HG03060 (cell line): ENCODE measurements around the gene EIF4G3.
A peak's percentile ranks its signal among the peaks of the same experiment; 100 is the strongest.
"Not testable (repeated sequence)": the region's sequence is repeated elsewhere in the genome, so short reads cannot be mapped to it uniquely, and the experiment has no call there.

Source experiments
- ATAC-seq: cut with Tn5 transposase; IDR thresholded peaks from one replicate; pipeline ENCODE4 v1.9.1; 2021; ENCODE audit warnings: low read depth, moderate number of reproducible peaks; ENCODE audit not compliant: unreplicated experiment

EIF4G3 gene, protein sequence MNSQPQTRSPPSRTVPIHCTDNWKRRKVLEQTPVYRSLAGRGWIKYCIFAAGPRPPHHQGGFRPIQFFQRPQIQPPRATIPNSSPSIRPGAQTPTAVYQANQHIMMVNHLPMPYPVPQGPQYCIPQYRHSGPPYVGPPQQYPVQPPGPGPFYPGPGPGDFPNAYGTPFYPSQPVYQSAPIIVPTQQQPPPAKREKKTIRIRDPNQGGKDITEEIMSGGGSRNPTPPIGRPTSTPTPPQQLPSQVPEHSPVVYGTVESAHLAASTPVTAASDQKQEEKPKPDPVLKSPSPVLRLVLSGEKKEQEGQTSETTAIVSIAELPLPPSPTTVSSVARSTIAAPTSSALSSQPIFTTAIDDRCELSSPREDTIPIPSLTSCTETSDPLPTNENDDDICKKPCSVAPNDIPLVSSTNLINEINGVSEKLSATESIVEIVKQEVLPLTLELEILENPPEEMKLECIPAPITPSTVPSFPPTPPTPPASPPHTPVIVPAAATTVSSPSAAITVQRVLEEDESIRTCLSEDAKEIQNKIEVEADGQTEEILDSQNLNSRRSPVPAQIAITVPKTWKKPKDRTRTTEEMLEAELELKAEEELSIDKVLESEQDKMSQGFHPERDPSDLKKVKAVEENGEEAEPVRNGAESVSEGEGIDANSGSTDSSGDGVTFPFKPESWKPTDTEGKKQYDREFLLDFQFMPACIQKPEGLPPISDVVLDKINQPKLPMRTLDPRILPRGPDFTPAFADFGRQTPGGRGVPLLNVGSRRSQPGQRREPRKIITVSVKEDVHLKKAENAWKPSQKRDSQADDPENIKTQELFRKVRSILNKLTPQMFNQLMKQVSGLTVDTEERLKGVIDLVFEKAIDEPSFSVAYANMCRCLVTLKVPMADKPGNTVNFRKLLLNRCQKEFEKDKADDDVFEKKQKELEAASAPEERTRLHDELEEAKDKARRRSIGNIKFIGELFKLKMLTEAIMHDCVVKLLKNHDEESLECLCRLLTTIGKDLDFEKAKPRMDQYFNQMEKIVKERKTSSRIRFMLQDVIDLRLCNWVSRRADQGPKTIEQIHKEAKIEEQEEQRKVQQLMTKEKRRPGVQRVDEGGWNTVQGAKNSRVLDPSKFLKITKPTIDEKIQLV (N-terminal part only)

DNA sequence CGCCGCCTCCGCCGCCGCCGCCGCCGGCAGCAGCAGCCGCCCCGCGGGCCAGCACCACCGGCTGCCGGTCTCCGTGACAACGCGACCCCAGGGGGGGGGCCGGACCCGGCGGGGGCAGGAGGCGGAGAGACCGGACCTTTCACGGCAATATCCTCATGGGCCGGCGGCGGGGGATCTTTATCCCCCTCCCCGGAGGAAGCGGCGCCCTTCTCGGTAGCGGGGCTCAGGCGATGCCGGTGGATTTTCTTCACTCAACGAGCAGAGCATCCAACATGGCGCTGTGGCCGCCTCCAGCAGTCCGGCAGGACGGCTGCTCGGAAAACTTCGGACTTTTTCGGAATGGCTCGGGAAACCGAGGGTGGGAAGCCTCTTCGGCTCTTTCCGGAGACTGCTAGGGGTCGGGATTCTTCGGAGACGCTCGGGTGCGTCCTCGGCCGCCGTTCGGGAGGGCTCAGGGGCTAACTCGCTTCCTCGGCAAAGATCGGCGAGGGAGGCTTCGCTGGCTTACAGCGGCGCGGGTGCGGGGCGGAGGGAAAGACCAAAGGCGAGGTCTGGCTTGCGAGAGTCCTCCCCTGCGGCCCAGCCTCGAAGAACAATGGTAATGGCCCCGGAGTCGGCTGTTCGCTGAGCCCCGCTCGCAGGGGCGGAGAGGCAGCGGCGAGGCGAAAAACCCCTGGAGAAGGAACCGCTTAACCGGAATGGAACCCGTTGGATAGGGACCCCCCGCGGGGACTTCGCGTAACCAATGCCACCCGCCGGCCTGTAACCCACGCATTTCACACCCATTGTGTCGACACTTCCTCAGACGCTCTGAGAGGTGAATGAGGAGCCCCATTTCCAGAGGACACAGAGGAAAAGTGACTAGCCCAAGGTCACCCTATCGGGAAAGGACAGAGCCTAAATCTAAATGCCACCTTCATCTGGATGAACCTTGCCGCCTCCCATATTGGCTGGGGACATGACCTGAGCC, at the start of gene EIF4G3:
EIF4G3 (minus strand) TSS at position 312 of the 970 bp plus-strand sequence. CDS start 174,155 bp downstream, outside the sequence.
- ATAC-seq: peak; percentile 92

GRCh38 chr1:21225065-21225464, 48.4 kb upstream of the EIF4G3 start:
- ATAC-seq: no peak

DNA sequence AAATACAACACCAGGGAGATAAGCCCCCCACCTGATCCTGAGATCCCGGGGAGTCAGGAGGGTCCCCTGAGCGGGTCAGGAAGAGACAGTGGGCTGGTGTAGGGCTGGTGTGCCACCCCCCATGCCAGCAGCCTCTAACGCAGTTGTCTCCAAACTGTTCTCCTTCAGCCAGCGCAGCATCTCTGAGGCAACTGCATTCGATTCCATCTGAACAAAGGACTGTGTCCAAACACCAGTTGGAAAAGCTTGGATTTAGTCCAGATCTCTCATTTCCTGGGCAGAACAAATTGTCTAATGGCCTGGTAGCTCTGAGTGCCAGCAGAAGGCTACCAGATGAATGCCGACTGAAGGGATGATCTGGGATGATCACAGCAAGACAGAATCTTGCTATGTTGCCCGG, 44.1 kb upstream of the EIF4G3 start:
- ATAC-seq: no peak

DNA sequence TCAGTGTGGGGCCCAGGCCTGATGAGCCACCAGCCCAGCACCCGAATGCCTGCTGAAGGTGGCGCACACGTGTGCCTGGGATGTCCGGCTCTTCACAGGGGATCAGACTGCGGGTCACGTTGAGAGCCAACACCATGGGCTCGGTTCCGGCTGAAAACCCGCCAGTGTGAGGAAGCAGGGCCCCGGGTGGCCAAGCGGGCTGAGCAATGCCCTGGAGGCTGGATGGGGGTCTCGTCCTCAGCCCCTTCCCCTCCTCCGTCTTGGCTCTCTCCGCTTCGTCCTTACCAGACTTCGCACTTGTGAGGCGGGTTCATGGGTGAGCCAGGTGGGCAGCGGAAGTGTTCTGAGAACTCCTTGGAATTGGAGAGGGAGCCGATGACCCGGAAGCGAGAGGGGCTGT, 43.0 kb upstream of the EIF4G3 start:
- no peak for ATAC-seq

DNA sequence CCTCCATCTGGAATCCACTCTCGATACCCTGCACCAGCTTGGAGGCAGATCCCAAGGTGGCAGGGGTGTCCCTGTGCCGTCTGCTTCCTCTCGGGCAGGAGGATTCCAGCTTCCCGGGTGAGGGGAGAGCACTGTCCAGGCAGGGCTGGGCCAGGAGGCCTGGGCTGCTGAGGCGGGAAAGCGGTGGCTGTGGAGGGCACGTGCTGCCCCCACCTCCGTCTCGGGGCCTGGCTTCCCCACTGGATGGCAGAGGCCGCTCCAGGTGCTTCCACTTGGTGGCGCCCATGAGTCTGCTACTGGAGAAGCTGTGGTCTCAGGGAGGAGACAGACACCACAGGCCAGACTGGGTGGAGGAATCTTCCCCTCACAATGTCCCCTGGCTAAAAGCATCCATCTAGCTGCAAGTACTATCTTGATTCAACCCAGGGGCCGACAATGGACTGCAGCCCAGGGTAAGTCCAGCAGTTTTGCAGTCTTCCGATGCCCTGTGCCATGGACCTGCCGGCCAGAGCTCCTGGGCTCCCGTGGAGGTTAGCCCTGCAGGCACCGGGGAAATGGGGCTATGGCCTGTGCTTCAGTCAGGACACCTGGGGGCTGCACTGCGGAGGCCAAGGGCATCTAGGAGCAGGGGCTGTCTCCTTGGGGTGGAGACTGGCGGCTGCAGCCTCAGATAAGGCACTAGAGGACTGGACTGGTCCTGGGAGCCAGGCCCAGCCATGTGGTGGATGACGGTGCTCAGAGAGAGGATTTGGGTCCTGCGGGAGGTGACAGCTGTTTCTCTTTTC, 41.3 kb upstream of the EIF4G3 start:
- ATAC-seq: no peak

DNA sequence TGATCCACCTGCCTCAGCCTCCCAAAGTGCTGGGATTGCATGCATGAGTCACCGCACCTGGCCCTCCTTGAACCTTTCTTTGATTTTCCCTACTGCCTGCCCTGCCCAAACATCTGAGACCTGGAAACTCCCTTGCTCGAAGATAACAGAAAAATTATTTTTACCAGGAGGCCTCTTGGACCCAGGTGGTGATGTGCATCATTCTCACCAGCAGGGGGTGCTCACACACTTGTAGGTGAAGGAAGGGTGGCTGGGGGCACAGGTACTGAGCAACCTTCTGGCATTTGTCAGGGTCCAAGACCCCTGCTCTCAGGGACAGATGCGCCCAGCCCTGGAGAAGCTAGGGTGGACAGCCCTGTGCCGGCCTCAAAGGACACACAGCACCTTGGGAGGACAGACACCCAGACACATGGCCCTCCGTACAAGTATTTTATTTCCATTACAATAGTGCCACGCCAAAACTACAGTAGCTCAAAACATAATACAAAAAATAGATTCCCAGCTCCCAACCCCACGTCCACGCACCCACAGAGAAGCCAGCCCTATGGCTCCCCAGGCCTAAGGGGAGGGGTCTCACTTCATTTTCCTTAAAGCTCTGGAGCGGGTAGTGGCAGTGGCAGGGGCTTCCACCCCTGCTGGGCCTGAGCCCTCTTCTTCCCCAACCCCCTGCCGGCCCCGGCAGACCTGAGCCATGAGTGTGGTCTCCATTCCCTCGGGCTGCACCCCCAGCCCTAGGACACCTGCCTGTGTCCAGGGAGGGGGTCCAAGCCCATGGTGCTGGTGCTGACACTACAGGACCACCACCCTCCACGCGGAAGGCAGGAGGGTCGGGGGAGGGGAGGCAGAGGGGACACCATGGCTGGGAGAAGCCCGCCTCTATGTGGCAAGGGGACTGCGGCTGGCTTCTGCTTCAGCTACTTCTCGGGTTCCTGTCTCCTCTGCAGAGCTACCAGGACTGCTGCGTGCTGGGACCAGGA, 40.4 kb upstream of the EIF4G3 start:
- no peak for ATAC-seq

GRCh38 chr1:21212126-21212525, 35.4 kb upstream of the EIF4G3 start:
- ATAC-seq: no peak

GRCh38 chr1:21208137-21208700, 31.5 kb upstream of the EIF4G3 start:
- not testable (repeated sequence) for ATAC-seq

DNA sequence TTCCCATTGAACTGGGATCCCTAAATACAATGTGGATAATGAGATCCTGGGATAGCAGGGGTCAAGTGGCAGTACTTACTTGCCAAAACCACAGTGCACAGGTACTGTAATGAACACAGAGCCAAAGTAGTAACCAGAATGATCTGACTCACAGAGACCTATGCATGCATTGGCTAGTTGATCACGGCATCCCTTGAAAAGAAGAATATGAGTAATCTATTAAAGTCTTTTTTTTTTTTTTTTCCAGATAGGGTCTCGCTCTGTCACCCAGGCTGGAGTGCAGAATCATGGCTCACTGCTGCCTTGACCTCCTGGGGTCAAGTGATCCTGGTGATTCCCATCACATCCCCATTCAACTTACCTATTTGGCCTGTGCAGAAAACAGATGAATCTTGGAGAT, 29.4 kb upstream of the EIF4G3 start:
- no peak for ATAC-seq

- ATAC-seq: no peak
Measured at GRCh38 chr1:21205416-21205815, 28.7 kb upstream of the EIF4G3 start.

DNA sequence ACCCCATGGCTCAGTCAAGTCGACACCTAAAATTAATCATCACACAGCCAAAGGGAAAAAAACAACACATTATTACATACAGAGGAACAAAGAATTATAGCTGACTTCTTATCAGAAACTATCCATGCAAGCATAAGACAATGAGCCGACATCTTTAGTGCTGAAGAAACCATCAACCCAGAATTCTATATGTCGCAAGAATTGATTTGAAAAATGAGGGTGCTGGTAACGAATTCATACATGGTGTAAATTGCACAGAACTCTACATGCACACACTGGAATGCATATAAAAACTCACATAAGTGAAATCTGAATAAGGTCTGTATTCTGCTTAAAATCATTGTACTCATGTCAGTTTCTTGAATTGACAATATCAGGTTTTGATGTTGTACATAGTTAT, 25.0 kb upstream of the EIF4G3 start:
- ATAC-seq: no peak

DNA sequence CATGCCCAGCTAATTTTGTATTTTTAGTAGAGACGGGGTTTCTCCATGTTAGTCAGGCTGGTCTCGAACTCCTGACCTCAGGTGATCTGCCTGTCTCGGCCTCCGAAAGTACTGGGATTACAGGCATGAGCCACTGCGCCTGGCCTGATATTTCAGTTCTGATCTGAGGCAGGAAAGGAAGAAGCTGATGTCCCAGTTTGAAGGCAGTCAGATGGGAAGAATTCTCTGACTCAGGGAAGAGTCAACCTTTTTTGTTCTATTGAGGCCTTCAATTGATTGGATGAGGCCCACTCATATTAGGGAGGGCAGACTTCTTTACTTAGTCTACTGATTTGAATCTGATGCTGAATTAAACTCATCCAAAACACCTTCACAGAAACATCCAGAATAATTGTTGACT, 24.5 kb upstream of the EIF4G3 start:
- not testable (repeated sequence) for ATAC-seq

DNA sequence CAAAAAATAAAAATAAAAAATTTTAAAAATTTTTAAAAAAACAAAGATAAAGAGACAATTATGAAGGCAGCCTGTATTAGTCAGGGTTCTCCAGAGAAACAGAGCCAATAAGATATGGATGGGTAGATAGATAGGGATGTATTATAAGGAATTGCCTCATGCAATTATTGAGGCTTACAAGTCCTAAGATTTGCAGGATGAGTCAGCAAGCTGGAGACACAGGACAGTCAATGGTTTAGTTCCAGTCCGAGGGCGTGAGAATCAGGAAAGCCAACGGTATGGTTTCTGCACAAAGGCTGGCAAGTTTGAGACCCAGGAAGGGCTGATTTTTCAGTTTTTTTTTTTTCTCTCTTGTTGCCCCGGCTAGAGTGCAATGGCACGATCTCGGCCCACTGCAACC, 24.1 kb upstream of the EIF4G3 start:
- ATAC-seq: no peak

DNA sequence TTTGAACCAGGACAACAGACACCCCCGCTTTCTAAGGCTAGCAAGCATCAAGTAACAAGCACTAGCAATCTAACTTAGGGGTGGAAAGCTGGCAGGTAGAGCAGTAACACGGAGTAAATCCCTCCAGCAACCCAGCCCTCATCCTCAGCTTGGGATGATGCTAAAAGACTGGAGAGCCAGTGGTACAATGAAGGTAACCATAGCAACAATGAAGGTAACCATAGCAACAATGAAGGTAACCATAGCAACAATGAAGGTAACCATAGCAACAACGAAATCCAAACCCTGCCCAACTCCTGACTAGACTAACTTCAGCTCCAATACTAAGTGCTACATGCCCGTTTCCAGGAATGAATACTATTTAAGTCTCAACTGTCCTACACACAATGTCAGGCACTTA, 22.2 kb upstream of the EIF4G3 start:
- no peak for ATAC-seq

GRCh38 chr1:21192871-21193270, 16.2 kb upstream of the EIF4G3 start:
- ATAC-seq: no peak

GRCh38 chr1:21192284-21192683, 15.6 kb upstream of the EIF4G3 start:
- no peak for ATAC-seq

DNA sequence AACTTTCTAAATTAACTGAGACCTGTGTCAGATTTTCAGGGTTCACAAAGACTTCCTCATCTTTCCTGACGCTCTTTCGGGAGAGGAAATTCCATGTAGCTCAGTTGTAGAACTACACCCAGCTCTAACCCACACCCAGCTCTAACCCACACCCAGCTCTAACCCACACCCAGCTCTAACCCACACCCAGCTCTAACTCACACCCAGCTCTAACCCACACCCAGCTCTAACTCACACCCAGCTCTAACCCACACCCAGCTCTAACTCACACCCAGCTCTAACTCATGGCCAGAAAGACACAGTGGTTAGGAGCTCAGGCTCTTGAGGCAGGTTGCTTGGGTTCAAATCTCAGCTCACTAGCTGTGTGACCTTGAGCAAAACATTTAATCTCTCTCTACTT, 14.1 kb upstream of the EIF4G3 start:
- not testable (repeated sequence) for ATAC-seq
